HepG2 (cell line): ENCODE results near the gene LSMEM2. TPM values are rescaled to one million over a fixed set of nuclear protein-coding genes. Genes with fewer than 3 reads are reported as not detected.

Experiments
- ATM ChIP-seq: fragments of 450-650 bp; IDR thresholded peaks from 2 replicates; pipeline ENCODE4 v1.7.1; 2017; ENCODE audit warnings: mild to moderate bottlenecking, borderline replicate concordance
- CREM ChIP-seq, 2 experiments: sonication (generic) in 1 of 2; formaldehyde crosslinking in 1 of 2; IDR thresholded peaks; 2 replicates each; pipeline versions ENCODE4 v1.4.0 to v1.6.1; 2016 to 2020; ENCODE audit warnings: antibody characterized with exemption in 1 of 2, mild to moderate bottlenecking in 1 of 2, missing genetic modification reagents in 1 of 2
- ELF1 ChIP-seq: sonication (generic); formaldehyde crosslinking; IDR thresholded peaks from 2 replicates; pipeline ENCODE4 v1.4.0; 2020; ENCODE audit warnings: missing genetic modification reagents
- HOXA9 ChIP-seq: sonication (generic); formaldehyde crosslinking; IDR thresholded peaks from 2 replicates; pipeline ENCODE4 v1.8.1; 2022; ENCODE audit warnings: missing genetic modification reagents, mild to moderate bottlenecking, moderate library complexity, borderline replicate concordance
- KLF16 ChIP-seq, 2 experiments: sonication (generic) in 1 of 2; formaldehyde crosslinking in 1 of 2; IDR thresholded peaks; 2 replicates each; pipeline versions ENCODE4 v1.6.1 to v1.8.0; 2016 to 2023; ENCODE audit warnings: missing genetic modification reagents in 2 of 2, missing compliant biosample characterization in 1 of 2
- MEF2D ChIP-seq: sonication (generic); formaldehyde crosslinking; IDR thresholded peaks from 2 replicates; pipeline ENCODE4 v1.5.1; 2020; ENCODE audit warnings: mild to moderate bottlenecking, missing genetic modification reagents
- PHF20 ChIP-seq: sonication (generic); formaldehyde crosslinking; IDR thresholded peaks from 2 replicates; pipeline ENCODE4 v1.5.0; 2020; ENCODE audit warnings: mild to moderate bottlenecking, missing genetic modification reagents
- PITX1 ChIP-seq: sonication (generic); formaldehyde crosslinking; IDR thresholded peaks from 2 replicates; pipeline ENCODE4 v1.5.1; 2020; ENCODE audit warnings: mild to moderate bottlenecking, missing genetic modification reagents
- ZBTB7A ChIP-seq: sonication (generic); formaldehyde crosslinking; IDR thresholded peaks from 2 replicates; pipeline ENCODE4 v1.8.0; 2022; ENCODE audit warnings: mild to moderate bottlenecking, missing genetic modification reagents
- ZKSCAN1 ChIP-seq: fragments of 150-350 bp; IDR thresholded peaks from 2 replicates; pipeline ENCODE4 v1.6.1; 2014; ENCODE audit warnings: low read length
- ZNF121 ChIP-seq: sonication (generic); formaldehyde crosslinking; IDR thresholded peaks from 2 replicates; pipeline ENCODE4 v1.5.0; 2020; ENCODE audit warnings: mild to moderate bottlenecking, missing genetic modification reagents
- ZNF563 ChIP-seq: sonication (generic); formaldehyde crosslinking; IDR thresholded peaks from 2 replicates; pipeline ENCODE4 v1.8.0; 2022; ENCODE audit warnings: mild to moderate bottlenecking, moderate library complexity, missing genetic modification reagents
- ZNF720 ChIP-seq: sonication (generic); formaldehyde crosslinking; IDR thresholded peaks from 2 replicates; pipeline ENCODE4 v1.4.0; 2020; ENCODE audit warnings: missing genetic modification reagents
- polyA plus RNA-seq, 8 experiments: library from polyadenylated mRNA; depleted of rRNA in 3 of 8; stranded (reverse) in 7 of 8; unstranded in 1 of 8; fragments of >200 nt; fragmentation: Illumina TruSeq in 4 of 8; extraction: Trizol in 4 of 8; gene quantifications; 2 replicates each; pipeline versions ENCODE4 v1.2.1 to v1.2.3, GENCODE V29; 2011 to 2016; ENCODE audit warnings: low read depth in 4 of 8, missing spikeins in 1 of 8, mixed read lengths in 1 of 8; ENCODE audit not compliant: insufficient read depth in 1 of 8
- total RNA-seq, 5 experiments: library from RNA; depleted of rRNA; stranded (reverse); fragments of >200 nt; fragmentation: Illumina TruSeq; extraction: Trizol; gene quantifications; 2 replicates each; pipeline ENCODE4 v1.2.3, GENCODE V29; 2016; ENCODE audit warnings: low read depth in 1 of 5
- TF ChIP-seq, protein P1 (sequence below): sonication (generic); formaldehyde crosslinking; IDR thresholded peaks from 2 replicates; pipeline ENCODE4 v1.4.0; 2020; ENCODE audit warnings: mild to moderate bottlenecking, missing genetic modification reagents, borderline replicate concordance
- TF ChIP-seq, protein P2 (sequence below): sonication (generic); formaldehyde crosslinking; IDR thresholded peaks from 2 replicates; pipeline ENCODE4 v1.8.0; 2022; ENCODE audit warnings: low read depth, missing genetic modification reagents
- TF ChIP-seq, protein P3 (sequence below): sonication (generic); formaldehyde crosslinking; IDR thresholded peaks from 2 replicates; pipeline ENCODE4 v1.9.0; 2021; ENCODE audit warnings: missing genetic modification reagents, mild to moderate bottlenecking, borderline replicate concordance
- TF ChIP-seq, protein P4 (sequence below): sonication (generic); IDR thresholded peaks from 2 replicates; pipeline ENCODE4 v1.6.1; 2016; ENCODE audit warnings: low read depth, borderline replicate concordance
- TF ChIP-seq, protein P5 (sequence below): sonication (generic); formaldehyde crosslinking; IDR thresholded peaks from 2 replicates; pipeline ENCODE4 v1.8.0; 2022; ENCODE audit warnings: mild to moderate bottlenecking, missing genetic modification reagents; ENCODE audit not compliant: insufficient replicate concordance
- TF ChIP-seq, protein P6 (sequence below): sonication (generic); formaldehyde crosslinking; IDR thresholded peaks from 2 replicates; pipeline ENCODE4 v1.8.1; 2023; ENCODE audit warnings: mild to moderate bottlenecking, moderate library complexity, missing genetic modification reagents

LSMEM2 gene
- total and polyA plus RNA-seq, 2 of the 13 experiments (the other 11 are each of a cell fraction or from before 2014, with no cell fraction given) = 0.07 to 0.41 TPM

DNA sequence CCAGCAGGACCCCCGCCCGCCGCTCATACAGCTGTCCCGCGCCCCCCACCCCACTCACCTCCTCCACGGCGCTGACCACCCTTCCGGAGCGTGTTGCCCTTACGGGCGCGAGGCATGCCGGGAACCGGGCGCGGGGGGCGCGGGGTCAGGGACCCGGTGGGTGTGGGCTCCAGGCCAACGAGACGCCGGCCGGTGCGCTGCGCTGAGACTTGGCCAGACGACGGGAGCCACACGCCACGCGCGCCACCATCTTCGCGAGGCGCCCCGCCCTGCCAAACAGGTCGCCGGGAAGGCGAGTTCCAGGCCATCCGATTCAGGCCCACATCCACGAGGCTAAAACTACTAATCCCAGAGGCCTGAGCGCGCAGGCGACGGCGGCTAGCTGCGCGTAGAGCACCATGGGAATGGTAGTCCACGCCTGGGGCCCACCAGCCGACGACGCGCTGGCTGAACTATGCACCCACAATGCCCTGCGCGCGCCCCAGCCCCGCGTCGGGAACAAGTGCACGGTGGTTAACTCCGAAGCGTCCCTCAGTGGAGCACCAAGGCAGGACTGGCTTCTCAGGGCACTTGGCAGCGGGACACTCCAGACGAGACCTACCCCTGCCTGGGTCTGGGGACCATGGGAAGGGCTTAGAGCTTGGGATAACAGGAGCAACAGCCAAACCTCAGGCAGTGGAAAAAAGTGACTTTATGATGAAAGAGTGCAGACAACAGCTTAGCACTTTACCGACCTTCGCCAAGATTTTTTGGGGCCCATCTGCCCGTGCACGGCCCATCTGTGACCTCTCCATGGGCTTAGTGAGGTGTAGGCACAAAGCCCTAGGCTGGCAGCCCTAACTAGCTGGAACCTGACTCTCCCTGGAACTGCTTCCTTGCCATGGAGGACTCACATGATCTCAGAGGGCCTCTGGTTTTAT, 13.5 kb downstream of the LSMEM2 start, which contains the start of gene IFRD2 (continued):
- TF ChIP-seq KLF16 (CRISPR knock-in tag; IDR thresholded peaks at IDR 0.05) = 0 out of 4 replicates have a peak, but pooled peaks of 1 of the 2 experiments have one; percentile 64
- no peak for TF ChIP-seq ZKSCAN1
- no peak for TF ChIP-seq ZNF720 (CRISPR knock-in tag)
- peak; percentile 62 for TF ChIP-seq PITX1 (CRISPR knock-in tag)
- TF ChIP-seq, protein P1, sequence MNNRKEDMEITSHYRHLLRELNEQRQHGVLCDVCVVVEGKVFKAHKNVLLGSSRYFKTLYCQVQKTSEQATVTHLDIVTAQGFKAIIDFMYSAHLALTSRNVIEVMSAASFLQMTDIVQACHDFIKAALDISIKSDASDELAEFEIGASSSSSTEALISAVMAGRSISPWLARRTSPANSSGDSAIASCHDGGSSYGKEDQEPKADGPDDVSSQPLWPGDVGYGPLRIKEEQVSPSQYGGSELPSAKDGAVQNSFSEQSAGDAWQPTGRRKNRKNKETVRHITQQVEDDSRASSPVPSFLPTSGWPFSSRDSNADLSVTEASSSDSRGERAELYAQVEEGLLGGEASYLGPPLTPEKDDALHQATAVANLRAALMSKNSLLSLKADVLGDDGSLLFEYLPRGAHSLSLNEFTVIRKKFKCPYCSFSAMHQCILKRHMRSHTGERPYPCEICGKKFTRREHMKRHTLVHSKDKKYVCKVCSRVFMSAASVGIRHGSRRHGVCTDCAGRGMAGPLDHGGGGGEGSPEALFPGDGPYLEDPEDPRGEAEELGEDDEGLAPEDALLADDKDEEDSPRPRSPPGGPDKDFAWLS (CRISPR knock-in tag) = no peak
- TF ChIP-seq, protein P2, sequence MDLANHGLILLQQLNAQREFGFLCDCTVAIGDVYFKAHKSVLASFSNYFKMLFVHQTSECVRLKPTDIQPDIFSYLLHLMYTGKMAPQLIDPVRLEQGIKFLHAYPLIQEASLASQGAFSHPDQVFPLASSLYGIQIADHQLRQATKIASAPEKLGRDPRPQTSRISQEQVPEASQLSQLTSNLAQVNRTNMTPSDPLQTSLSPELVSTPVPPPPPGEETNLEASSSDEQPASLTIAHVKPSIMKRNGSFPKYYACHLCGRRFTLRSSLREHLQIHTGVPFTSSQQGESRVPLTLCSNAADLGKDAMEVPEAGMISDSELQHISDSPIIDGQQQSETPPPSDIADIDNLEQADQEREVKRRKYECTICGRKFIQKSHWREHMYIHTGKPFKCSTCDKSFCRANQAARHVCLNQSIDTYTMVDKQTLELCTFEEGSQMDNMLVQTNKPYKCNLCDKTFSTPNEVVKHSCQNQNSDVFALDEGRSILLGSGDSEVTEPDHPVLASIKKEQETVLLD = peak; percentile 83; the same call in 1 of the 2 replicates
- peak; percentile 61; the same call in 1 of the 2 replicates for TF ChIP-seq ZBTB7A (CRISPR knock-in tag)
- no peak for TF ChIP-seq ZNF121 (CRISPR knock-in tag)
- TF ChIP-seq PHF20 (CRISPR knock-in tag) = peak; percentile 77
- TF ChIP-seq, protein P3, sequence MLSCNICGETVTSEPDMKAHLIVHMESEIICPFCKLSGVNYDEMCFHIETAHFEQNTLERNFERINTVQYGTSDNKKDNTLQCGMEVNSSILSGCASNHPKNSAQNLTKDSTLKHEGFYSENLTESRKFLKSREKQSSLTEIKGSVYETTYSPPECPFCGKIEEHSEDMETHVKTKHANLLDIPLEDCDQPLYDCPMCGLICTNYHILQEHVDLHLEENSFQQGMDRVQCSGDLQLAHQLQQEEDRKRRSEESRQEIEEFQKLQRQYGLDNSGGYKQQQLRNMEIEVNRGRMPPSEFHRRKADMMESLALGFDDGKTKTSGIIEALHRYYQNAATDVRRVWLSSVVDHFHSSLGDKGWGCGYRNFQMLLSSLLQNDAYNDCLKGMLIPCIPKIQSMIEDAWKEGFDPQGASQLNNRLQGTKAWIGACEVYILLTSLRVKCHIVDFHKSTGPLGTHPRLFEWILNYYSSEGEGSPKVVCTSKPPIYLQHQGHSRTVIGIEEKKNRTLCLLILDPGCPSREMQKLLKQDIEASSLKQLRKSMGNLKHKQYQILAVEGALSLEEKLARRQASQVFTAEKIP = no peak
- TF ChIP-seq HOXA9 (CRISPR knock-in tag) = no peak
- TF ChIP-seq ATM = no peak
- peak; percentile 67 for TF ChIP-seq MEF2D (CRISPR knock-in tag)
- TF ChIP-seq, protein P4, sequence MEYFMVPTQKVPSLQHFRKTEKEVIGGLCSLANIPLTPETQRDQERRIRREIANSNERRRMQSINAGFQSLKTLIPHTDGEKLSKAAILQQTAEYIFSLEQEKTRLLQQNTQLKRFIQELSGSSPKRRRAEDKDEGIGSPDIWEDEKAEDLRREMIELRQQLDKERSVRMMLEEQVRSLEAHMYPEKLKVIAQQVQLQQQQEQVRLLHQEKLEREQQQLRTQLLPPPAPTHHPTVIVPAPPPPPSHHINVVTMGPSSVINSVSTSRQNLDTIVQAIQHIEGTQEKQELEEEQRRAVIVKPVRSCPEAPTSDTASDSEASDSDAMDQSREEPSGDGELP = peak; percentile 51; the same call in 1 of the 2 replicates
- TF ChIP-seq, protein P5, sequence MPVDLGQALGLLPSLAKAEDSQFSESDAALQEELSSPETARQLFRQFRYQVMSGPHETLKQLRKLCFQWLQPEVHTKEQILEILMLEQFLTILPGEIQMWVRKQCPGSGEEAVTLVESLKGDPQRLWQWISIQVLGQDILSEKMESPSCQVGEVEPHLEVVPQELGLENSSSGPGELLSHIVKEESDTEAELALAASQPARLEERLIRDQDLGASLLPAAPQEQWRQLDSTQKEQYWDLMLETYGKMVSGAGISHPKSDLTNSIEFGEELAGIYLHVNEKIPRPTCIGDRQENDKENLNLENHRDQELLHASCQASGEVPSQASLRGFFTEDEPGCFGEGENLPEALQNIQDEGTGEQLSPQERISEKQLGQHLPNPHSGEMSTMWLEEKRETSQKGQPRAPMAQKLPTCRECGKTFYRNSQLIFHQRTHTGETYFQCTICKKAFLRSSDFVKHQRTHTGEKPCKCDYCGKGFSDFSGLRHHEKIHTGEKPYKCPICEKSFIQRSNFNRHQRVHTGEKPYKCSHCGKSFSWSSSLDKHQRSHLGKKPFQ (CRISPR knock-in tag) = no peak
- peak; percentile 77 for TF ChIP-seq ELF1 (CRISPR knock-in tag)
- TF ChIP-seq, protein P6, sequence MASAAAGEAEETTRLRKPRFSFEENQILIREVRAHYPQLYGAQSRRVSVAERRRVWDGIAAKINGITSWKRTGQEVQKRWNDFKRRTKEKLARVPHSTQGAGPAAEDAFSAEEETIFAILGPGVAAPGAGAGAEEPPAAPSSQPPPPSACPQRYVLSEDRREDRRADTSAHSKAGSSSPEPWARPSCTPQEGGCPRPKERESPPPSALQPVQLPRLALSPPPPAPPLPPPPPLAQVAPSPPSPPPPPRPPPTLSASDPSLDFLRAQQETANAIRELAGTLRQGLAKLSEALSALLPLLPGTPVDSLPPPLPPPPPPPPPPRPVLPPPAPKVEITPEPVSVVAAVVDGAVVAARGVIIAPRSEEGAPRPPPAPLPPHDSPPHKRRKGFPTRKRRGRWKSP (CRISPR knock-in tag) = peak; percentile 75; the same call in 1 of the 2 replicates
- peak; percentile 84 for TF ChIP-seq ZNF563 (CRISPR knock-in tag)
- TF ChIP-seq CREM (IDR thresholded peaks at IDR 0.05) = peak; percentile 100
- TF ChIP-seq CREM (CRISPR knock-in tag; IDR thresholded peaks at IDR 0.05) = peak; percentile 65
